Measurements from ENCODE around the gene CEP164. TPM values are rescaled to one million over a fixed set of nuclear protein-coding genes. Genes with fewer than 3 reads are reported as not detected.

Gene CEP164
- total RNA-seq, 4 donors from 2014 or later, result 22.8 to 56.7 (median 29.7) TPM

DNA sequence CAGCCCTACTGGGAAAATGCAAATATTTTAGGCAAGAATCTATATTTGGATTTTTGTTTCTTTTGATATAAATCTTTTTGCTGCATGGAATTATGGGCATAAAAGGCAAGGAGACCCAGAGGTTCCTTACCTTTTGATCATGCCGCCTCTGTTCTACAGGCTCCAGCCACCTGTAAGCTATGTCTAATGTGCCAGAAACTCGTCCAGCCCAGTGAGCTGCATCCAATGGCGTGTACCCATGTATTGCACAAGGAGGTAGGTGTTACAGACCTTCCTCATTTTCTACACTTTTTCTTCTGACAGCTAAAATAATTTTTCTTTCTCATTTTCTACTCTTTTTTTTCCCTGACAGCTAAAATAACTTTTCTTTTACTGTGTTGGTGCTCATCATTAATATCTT is 44.7 kb upstream of the CEP164 start:
- WGBS, result 90% methylated on average over 3 of the region's 3 CpGs
- no peak overlapping the region for H3K4me3 ChIP-seq
- no peak for DNase-seq (ENCODE audit: low spot score in 2 of 2)
- no peaks in the 10 kb centered on the region for H3K27me3 ChIP-seq
- no peak overlapping the region for H3K27ac ChIP-seq
- H3K4me1 ChIP-seq, result no peaks in the 10 kb centered on the region
- H3K36me3 ChIP-seq, result peaks cover 73% of the 10 kb centered on the region
- no peaks in the 10 kb centered on the region for H3K9me3 ChIP-seq
- TF ChIP-seq POLR2A (IDR thresholded peaks at IDR 0.05), result no peak

DNA sequence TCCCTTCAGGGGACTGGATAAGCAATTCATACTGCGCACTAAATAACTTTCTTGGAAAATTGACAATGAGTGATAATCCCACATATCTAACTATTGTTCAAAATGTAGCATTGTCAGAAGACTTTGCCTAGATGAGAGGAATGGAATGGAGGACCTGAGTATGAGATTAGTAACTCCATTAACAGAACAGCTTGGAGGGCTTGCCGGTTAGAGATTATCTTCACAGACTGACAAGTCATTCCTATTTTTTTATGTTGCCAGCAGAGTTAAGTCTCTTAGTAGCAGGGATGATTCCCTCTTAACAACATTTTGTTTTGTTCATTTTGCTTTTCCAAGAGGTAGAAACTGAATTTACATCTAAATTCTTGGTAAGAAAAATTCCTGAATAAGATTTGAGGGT is 43.6 kb upstream of the CEP164 start:
- no peak for DNase-seq (ENCODE audit: low spot score in 2 of 2)
- Histone ChIP-seq H3K27me3 (no peaks in the 10 kb centered on the region), H3K4me3 (no peak overlapping the region), H3K36me3 (peaks cover 84% of the 10 kb centered on the region), H3K4me1 (no peaks in the 10 kb centered on the region), H3K9me3 (no peaks in the 10 kb centered on the region), H3K27ac (no peak overlapping the region)
- WGBS, result 90% methylated on average over 2 of the region's 2 CpGs
- TF ChIP-seq POLR2A (IDR thresholded peaks at IDR 0.05) (no peak), EP300 (IDR thresholded peaks at IDR 0.05) (no peak), POLR2AphosphoS5 (IDR thresholded peaks at IDR 0.05) (no peak)
- TF ChIP-seq, protein P1, sequence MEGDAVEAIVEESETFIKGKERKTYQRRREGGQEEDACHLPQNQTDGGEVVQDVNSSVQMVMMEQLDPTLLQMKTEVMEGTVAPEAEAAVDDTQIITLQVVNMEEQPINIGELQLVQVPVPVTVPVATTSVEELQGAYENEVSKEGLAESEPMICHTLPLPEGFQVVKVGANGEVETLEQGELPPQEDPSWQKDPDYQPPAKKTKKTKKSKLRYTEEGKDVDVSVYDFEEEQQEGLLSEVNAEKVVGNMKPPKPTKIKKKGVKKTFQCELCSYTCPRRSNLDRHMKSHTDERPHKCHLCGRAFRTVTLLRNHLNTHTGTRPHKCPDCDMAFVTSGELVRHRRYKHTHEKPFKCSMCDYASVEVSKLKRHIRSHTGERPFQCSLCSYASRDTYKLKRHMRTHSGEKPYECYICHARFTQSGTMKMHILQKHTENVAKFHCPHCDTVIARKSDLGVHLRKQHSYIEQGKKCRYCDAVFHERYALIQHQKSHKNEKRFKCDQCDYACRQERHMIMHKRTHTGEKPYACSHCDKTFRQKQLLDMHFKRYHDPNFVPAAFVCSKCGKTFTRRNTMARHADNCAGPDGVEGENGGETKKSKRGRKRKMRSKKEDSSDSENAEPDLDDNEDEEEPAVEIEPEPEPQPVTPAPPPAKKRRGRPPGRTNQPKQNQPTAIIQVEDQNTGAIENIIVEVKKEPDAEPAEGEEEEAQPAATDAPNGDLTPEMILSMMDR (IDR thresholded peaks at IDR 0.05), result no peak

GRCh38 chr11:117286588-117286987 is 41.1 kb upstream of the CEP164 start:
- Histone ChIP-seq H3K36me3 (peaks cover 99% of the 10 kb centered on the region), H3K4me1 (no peaks in the 10 kb centered on the region), H3K9me3 (no peaks in the 10 kb centered on the region), H3K27me3 (no peaks in the 10 kb centered on the region), H3K27ac (no peak overlapping the region), H3K4me3 (no peak overlapping the region)
- no peak for TF ChIP-seq EP300 (IDR thresholded peaks at IDR 0.05)
- TF ChIP-seq POLR2A (IDR thresholded peaks at IDR 0.05), result no peak
- no peak for TF ChIP-seq POLR2AphosphoS5 (IDR thresholded peaks at IDR 0.05)
- TF ChIP-seq, protein P1 (IDR thresholded peaks at IDR 0.05), result no peak
- DNase-seq (ENCODE audit: low spot score in 2 of 2), result no peak
- 83% methylated on average over 2 of the region's 2 CpGs for WGBS

GRCh38 chr11:117287668-117288067 is 40.0 kb upstream of the CEP164 start:
- TF ChIP-seq EP300 (IDR thresholded peaks at IDR 0.05) (no peak), POLR2A (IDR thresholded peaks at IDR 0.05) (no peak), POLR2AphosphoS5 (IDR thresholded peaks at IDR 0.05) (no peak)
- TF ChIP-seq, protein P1 (IDR thresholded peaks at IDR 0.05), result no peak
- H3K9me3 ChIP-seq, result no peaks in the 10 kb centered on the region
- H3K4me1 ChIP-seq, result no peaks in the 10 kb centered on the region
- DNase-seq (ENCODE audit: low spot score in 2 of 2), result no peak
- peaks cover 91% of the 10 kb centered on the region for H3K36me3 ChIP-seq
- no peaks in the 10 kb centered on the region for H3K27me3 ChIP-seq
- 95% methylated on average over 3 of the region's 3 CpGs for WGBS
- H3K4me3 ChIP-seq, result no peak overlapping the region
- no peak overlapping the region for H3K27ac ChIP-seq

DNA sequence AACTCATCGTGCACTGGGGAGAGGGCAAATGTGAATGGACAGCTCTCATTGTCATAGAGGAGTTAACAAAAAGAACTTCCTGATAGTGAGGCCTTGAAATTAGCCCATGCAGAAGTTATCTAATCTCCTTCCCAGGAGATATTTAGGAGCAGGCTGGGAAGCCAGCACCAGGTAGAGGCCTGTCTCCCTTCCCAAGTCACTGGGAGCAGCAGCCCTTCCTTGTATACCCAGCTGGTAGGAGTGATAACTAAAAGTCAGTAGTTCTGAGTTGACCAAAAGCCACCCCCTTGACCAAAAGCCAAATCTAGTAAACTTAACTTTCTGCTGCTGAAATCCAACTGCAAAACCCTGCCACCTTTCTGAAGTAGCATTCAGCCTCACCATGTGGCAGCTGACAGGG is 37.9 kb upstream of the CEP164 start:
- DNase-seq (ENCODE audit: low spot score in 2 of 2), result no peak
- H3K27me3 ChIP-seq, result no peaks in the 10 kb centered on the region
- peaks cover 81% of the 10 kb centered on the region for H3K36me3 ChIP-seq
- TF ChIP-seq EP300 (IDR thresholded peaks at IDR 0.05) (no peak), POLR2AphosphoS5 (IDR thresholded peaks at IDR 0.05) (no peak)
- H3K27ac ChIP-seq, result no peak overlapping the region
- no peak overlapping the region for H3K4me3 ChIP-seq
- no peaks in the 10 kb centered on the region for H3K9me3 ChIP-seq
- H3K4me1 ChIP-seq, result no peaks in the 10 kb centered on the region
- WGBS, result 88% methylated on average over 1 of the region's 1 CpG

- H3K36me3 ChIP-seq, result peaks cover 80% of the 10 kb centered on the region
- TF ChIP-seq POLR2AphosphoS5 (IDR thresholded peaks at IDR 0.05) (no peak), EP300 (IDR thresholded peaks at IDR 0.05) (no peak), POLR2A (IDR thresholded peaks at IDR 0.05) (no peak)
- TF ChIP-seq, protein P1 (IDR thresholded peaks at IDR 0.05), result no peak
- no peaks in the 10 kb centered on the region for H3K4me1 ChIP-seq
- 86% methylated on average over 8 of the region's 8 CpGs for WGBS
- no peaks in the 10 kb centered on the region for H3K27me3 ChIP-seq
- DNase-seq (ENCODE audit: low spot score in 2 of 2), result no peak
- no peaks in the 10 kb centered on the region for H3K9me3 ChIP-seq
- no peak within 1 kb of the TSS for H3K27ac ChIP-seq
- no peak within 1 kb of the TSS for H3K4me3 ChIP-seq
These were observed 36.8 kb upstream of the CEP164 start, which contains the start of gene BACE1-AS for GRCh38 chr11:117290809-117291396. Gene BACE1-AS, plus strand, starts transcription at chr11:117291346.
